HCT116 (cell line): Measurements from ENCODE around the gene STMND1. TPM values are rescaled to one million over a fixed set of nuclear protein-coding genes. Genes with fewer than 3 reads are reported as not detected.
A peak's percentile ranks its signal among the peaks of the same experiment; 100 is the strongest.

Experiments used
- ATAC-seq: fragments of 200-7000 bp; cut with Tn5 transposase; 2 replicates; pipeline ENCODE4 v1.9.1; 2020; ENCODE audit warnings: mild to moderate bottlenecking, moderate library complexity
- BruUV-seq: library from RNA; stranded (reverse); fragments of 400-500 nt; replicated peaks from 2 replicates; lab custom pipeline; 2021; lab: Mats Ljungman, UMichigan
- CTCF ChIA-PET: fragments of 300-600 bp; sonication (Branson Sonifier 250); formaldehyde crosslinking; loops from one replicate; lab custom pipeline; 2021; ENCODE audit warnings: antibody characterized with exemption; lab: Charles Lee
- POLR2A ChIA-PET: fragments of 300-600, 350-600 bp; sonication (Branson Sonifier 250); formaldehyde crosslinking; loops from one replicate; lab custom pipeline; 2021; ENCODE audit warnings: antibody characterized with exemption; lab: Charles Lee
- RAD21 ChIA-PET, 2 experiments: fragments of 300-600 bp; sonication (Branson Sonifier 250); formaldehyde crosslinking; loops; one replicate each; lab custom pipeline; 2023; ENCODE audit warnings: low total read pairs in 2 of 2; ENCODE audit not compliant: uncharacterized antibody in 2 of 2, unreplicated experiment in 2 of 2, low non-redundant PET in 1 of 2; lab: Charles Lee
- DNase-seq: peaks from one replicate; pipeline ENCODE4 v3.0.0-alpha.2; 2010; ENCODE audit warnings: low read depth, low spot score
- H2AFZ ChIP-seq: fragments of 200-600 bp; shearing (Covaris generic), sonication (generic); 2 replicates; pipeline ENCODE4 v1.6.1; 2017; ENCODE audit warnings: low read depth, mixed run types, mixed read lengths, antibody characterized with exemption, low read length; ENCODE audit not compliant: poor library complexity, severe bottlenecking
- H3K27ac ChIP-seq: 2 replicates; pipeline ENCODE4 v1.5.1; 2012; ENCODE audit warnings: low read depth, low read length
- H3K27me3 ChIP-seq: fragments of 200-600 bp; sonication (generic); 2 replicates; pipeline ENCODE4 v1.6.1; 2016; ENCODE audit warnings: mixed run types, low read length, mixed read lengths; ENCODE audit not compliant: insufficient read depth
- H3K36me3 ChIP-seq, 2 experiments: fragments of 200-500 bp in 1 of 2; fragments of 200-600 bp in 1 of 2; sonication (Bioruptor generic) in 1 of 2; sonication (generic) in 1 of 2; 2 replicates each; pipeline versions ENCODE4 v1.5.1 to v1.6.1; 2014 to 2016; ENCODE audit warnings: low read length in 2 of 2, inconsistent platforms in 1 of 2, mixed read lengths in 1 of 2, mixed run types in 1 of 2; ENCODE audit not compliant: insufficient read depth in 2 of 2, control insufficient read depth in 1 of 2
- H3K4me1 ChIP-seq, 2 experiments: fragments of 200-600 bp in 1 of 2; sonication (generic) in 1 of 2; 2 replicates each; pipeline versions ENCODE4 v1.5.1 to v1.6.1; 2012 to 2017; ENCODE audit warnings: low read length in 2 of 2, inconsistent platforms in 1 of 2, mild to moderate bottlenecking in 1 of 2, mixed read lengths in 1 of 2, mixed run types in 1 of 2, moderate library complexity in 1 of 2; ENCODE audit not compliant: insufficient read depth in 2 of 2, control insufficient read depth in 1 of 2
- H3K4me2 ChIP-seq: fragments of 200-600 bp; sonication (generic); 2 replicates; pipeline ENCODE4 v1.6.1; 2017; ENCODE audit warnings: mixed run types, low read length, mixed read lengths
- H3K4me3 ChIP-seq, 2 experiments: fragments of 200-600 bp in 1 of 2; sonication (generic) in 1 of 2; replicated peaks in 1 of 2; 2 replicates each; pipeline ENCODE4 v1.5.1; 2011 to 2016; ENCODE audit warnings: low read length in 2 of 2, control low read depth in 1 of 2, low read depth in 1 of 2, mild to moderate bottlenecking in 1 of 2, mixed read lengths in 1 of 2, mixed run types in 1 of 2
- H3K79me2 ChIP-seq: fragments of 200-600 bp; sonication (generic); 2 replicates; pipeline ENCODE4 v1.6.1; 2017; ENCODE audit warnings: mild to moderate bottlenecking, mixed run types, low read length, moderate library complexity, mixed read lengths; ENCODE audit not compliant: insufficient read depth
- H3K9ac ChIP-seq: fragments of 200-600 bp; sonication (generic); 2 replicates; pipeline ENCODE4 v1.6.1; 2016; ENCODE audit warnings: low read length, mixed read lengths
- H3K9me2 ChIP-seq: fragments of 200-600 bp; sonication (generic), shearing (Covaris generic); 2 replicates; pipeline ENCODE4 v1.6.1; 2017; ENCODE audit warnings: mixed run types, mild to moderate bottlenecking, moderate library complexity; ENCODE audit not compliant: insufficient read depth
- H3K9me3 ChIP-seq, 2 experiments: fragments of 200-500 bp in 1 of 2; fragments of 200-600 bp in 1 of 2; sonication (Bioruptor generic) in 1 of 2; sonication (generic) in 1 of 2; 2 replicates each; pipeline ENCODE4 v1.6.1; 2014 to 2017; ENCODE audit warnings: low read length in 2 of 2, mixed read lengths in 2 of 2, inconsistent platforms in 1 of 2, low read depth in 1 of 2, mild to moderate bottlenecking in 1 of 2, mixed run types in 1 of 2, moderate library complexity in 1 of 2; ENCODE audit not compliant: control insufficient read depth in 1 of 2, insufficient read depth in 1 of 2
- H4K20me1 ChIP-seq: fragments of 200-600 bp; sonication (generic), shearing (Covaris generic); 2 replicates; pipeline ENCODE4 v1.6.1; 2017; ENCODE audit warnings: mixed run types, mild to moderate bottlenecking, moderate library complexity; ENCODE audit not compliant: insufficient read depth
- CBX3 ChIP-seq: IDR thresholded peaks from 2 replicates; pipeline ENCODE4 v1.6.1; 2012; ENCODE audit warnings: low read depth
- CEBPB ChIP-seq: IDR thresholded peaks from 2 replicates; pipeline ENCODE4 v1.6.1; 2012; ENCODE audit warnings: low read depth
- EGR1 ChIP-seq: IDR thresholded peaks from 2 replicates; pipeline ENCODE4 v1.6.1; 2012; ENCODE audit warnings: low read depth
- ELF1 ChIP-seq: IDR thresholded peaks from 2 replicates; pipeline ENCODE4 v1.6.1; 2012; ENCODE audit warnings: low read depth, borderline replicate concordance
- EZH2 ChIP-seq: fragments of 200-600 bp; sonication (generic); IDR thresholded peaks from 2 replicates; pipeline ENCODE4 v1.6.1; 2017; ENCODE audit warnings: antibody characterized with exemption, mixed run types
- EZH2phosphoT487 ChIP-seq: fragments of 200-600 bp; IDR thresholded peaks from 2 replicates; pipeline ENCODE4 v1.6.1; 2018; ENCODE audit warnings: antibody characterized with exemption, borderline replicate concordance
- JUND ChIP-seq: IDR thresholded peaks from 2 replicates; pipeline ENCODE4 v1.6.1; 2012
- POLR2AphosphoS5 ChIP-seq: IDR thresholded peaks from 2 replicates; pipeline ENCODE4 v1.6.1; 2011; ENCODE audit warnings: mild to moderate bottlenecking, low read depth, low read length, moderate library complexity
- RAD21 ChIP-seq: IDR thresholded peaks from 2 replicates; pipeline ENCODE4 v1.6.1; 2012; ENCODE audit warnings: low read depth, mild to moderate bottlenecking
- SIN3A ChIP-seq: IDR thresholded peaks from 2 replicates; pipeline ENCODE4 v1.6.1; 2012; ENCODE audit warnings: low read depth
- TCF7L2 ChIP-seq: IDR thresholded peaks from 2 replicates; pipeline ENCODE4 v1.7.0; 2011; ENCODE audit warnings: borderline replicate concordance, inconsistent platforms; ENCODE audit not compliant: insufficient read depth, insufficient read length; ENCODE audit errors: extremely low read depth
- ZFX ChIP-seq: fragments of 450-650 bp; IDR thresholded peaks from 2 replicates; pipeline ENCODE4 v1.6.1; 2017
- ZNF274 ChIP-seq: fragments of 200-500 bp; sonication (Bioruptor generic); IDR thresholded peaks from 2 replicates; pipeline ENCODE4 v1.6.1; 2014; ENCODE audit warnings: mild to moderate bottlenecking, low read depth, low read length, inconsistent platforms
- intact Hi-C: fragments of 100-400 bp; cut with micrococcal nuclease; formaldehyde crosslinking; loops from 2 replicates; pipeline ENCODE4 v1.10.0; 2022
- total RNA-seq: library from RNA; stranded (reverse); gene quantifications from one replicate; pipeline ENCODE4 v1.2.1, GENCODE V29; 2021; ENCODE audit not compliant: unreplicated experiment
- TF ChIP-seq, protein P1 (sequence below): IDR thresholded peaks from 2 replicates; pipeline ENCODE4 v1.6.1; 2012
- TF ChIP-seq, protein P2 (sequence below): IDR thresholded peaks from 2 replicates; pipeline ENCODE4 v1.6.1; 2011; ENCODE audit warnings: mild to moderate bottlenecking, low read length, moderate library complexity; ENCODE audit not compliant: insufficient replicate concordance; ENCODE audit errors: extremely low read depth

STMND1 gene
- total RNA-seq, 1 experiment from 2014 or later: not detected

DNA sequence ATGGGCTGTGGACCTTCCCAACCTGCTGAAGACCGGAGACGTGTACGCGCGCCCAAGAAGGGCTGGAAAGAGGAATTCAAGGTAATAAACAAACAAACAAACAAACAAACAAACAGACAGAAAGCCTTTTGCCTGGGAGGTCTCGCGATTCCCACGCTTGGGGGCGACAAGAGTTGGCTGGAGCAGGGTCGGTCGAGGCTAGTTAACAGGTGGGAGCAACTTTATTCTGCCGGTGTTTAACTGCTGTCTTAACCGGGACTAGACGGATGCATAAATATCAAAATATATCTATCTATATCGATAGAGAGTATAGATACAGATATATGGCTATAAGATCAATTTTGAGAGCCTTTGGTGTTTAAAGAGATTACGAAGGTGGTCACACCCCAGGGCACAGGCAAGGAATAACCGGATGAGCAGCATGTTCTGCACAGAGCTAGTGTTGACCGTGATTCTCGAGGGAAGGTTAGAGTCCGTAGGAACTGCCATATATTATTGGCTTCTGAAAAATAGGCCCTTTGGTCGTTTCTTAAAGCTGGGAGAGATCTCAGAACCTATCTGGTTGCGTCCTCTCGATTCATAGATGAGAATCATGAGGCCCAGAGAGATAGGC is 514 bp downstream of the STMND1 start:
- H3K9me2 ChIP-seq: no peaks in the 10 kb centered on the region
- peak overlapping the region; percentile 25 for H3K9ac ChIP-seq
- ChIA-PET POLR2A (interaction anchor here (0.6 kb wide), 1 partner anchor 431 kb away, joined by 3 read pairs; no protein-coding TSS in a partner anchor), RAD21 (no interaction called here), CTCF (no interaction called here)
- H4K20me1 ChIP-seq: no peaks in the 10 kb centered on the region
- H3K4me3 ChIP-seq: peak overlapping the region; percentile 18 to 55
- H3K27ac ChIP-seq: no peak overlapping the region
- H3K27me3 ChIP-seq: no peaks in the 10 kb centered on the region
- H2AFZ ChIP-seq: no peak overlapping the region
- H3K4me1 ChIP-seq: no peaks in the 10 kb centered on the region
- DNase-seq (no peak), ATAC-seq (no peak)
- H3K79me2 ChIP-seq: no peaks in the 10 kb centered on the region
- H3K4me2 ChIP-seq: peak overlapping the region; percentile 77
- intact Hi-C loops: no loop called here
- no peak for TF ChIP-seq CEBPB
- no peak for TF ChIP-seq JUND
- TF ChIP-seq EZH2: no peak
- no peak for TF ChIP-seq TCF7L2
- no peak for TF ChIP-seq SIN3A
- TF ChIP-seq EGR1: no peak
- no peak for TF ChIP-seq EZH2phosphoT487
- TF ChIP-seq POLR2AphosphoS5: no peak
- TF ChIP-seq ZFX: no peak
- TF ChIP-seq ZNF274: no peak
- TF ChIP-seq, protein P1, sequence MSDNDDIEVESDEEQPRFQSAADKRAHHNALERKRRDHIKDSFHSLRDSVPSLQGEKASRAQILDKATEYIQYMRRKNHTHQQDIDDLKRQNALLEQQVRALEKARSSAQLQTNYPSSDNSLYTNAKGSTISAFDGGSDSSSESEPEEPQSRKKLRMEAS: no peak
- no peak for TF ChIP-seq RAD21
- no peak for TF ChIP-seq CBX3
- no peak for TF ChIP-seq ELF1
- TF ChIP-seq, protein P2, sequence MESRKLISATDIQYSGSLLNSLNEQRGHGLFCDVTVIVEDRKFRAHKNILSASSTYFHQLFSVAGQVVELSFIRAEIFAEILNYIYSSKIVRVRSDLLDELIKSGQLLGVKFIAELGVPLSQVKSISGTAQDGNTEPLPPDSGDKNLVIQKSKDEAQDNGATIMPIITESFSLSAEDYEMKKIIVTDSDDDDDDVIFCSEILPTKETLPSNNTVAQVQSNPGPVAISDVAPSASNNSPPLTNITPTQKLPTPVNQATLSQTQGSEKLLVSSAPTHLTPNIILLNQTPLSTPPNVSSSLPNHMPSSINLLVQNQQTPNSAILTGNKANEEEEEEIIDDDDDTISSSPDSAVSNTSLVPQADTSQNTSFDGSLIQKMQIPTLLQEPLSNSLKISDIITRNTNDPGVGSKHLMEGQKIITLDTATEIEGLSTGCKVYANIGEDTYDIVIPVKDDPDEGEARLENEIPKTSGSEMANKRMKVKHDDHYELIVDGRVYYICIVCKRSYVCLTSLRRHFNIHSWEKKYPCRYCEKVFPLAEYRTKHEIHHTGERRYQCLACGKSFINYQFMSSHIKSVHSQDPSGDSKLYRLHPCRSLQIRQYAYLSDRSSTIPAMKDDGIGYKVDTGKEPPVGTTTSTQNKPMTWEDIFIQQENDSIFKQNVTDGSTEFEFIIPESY: no peak
- H3K36me3 ChIP-seq: no peaks in the 10 kb centered on the region
- no TSS peak for BruUV-seq
- no peaks in the 10 kb centered on the region for H3K9me3 ChIP-seq
